ENCODE results near the gene PLS3.

The PLS3 gene

GRCh38 chrX:115609621-115610020 lies 48.6 kb downstream of the PLS3 start:
- Histone ChIP-seq H3K9me3 (ENCODE audit: severe bottlenecking) (no peaks in the 10 kb centered on the region), H3K4me3 (ENCODE audit: severe bottlenecking) (no peak overlapping the region), H3K27ac (ENCODE audit: poor library complexity, severe bottlenecking) (no peak overlapping the region), H3K4me1 (ENCODE audit: insufficient read depth, poor library complexity, severe bottlenecking) (peaks cover 3% of the 10 kb centered on the region), H3K27me3 (ENCODE audit: insufficient read depth, poor library complexity, severe bottlenecking) (no peaks in the 10 kb centered on the region), H3K36me3 (ENCODE audit: low read depth) (peaks cover 47% of the 10 kb centered on the region)
- no peak for DNase-seq (ENCODE audit: low spot score)
- ATAC-seq (ENCODE audit: low read depth), result no peak
- TF ChIP-seq CTCF (IDR thresholded peaks at IDR 0.05; ENCODE audit: poor library complexity, severe bottlenecking), result no peak

DNA sequence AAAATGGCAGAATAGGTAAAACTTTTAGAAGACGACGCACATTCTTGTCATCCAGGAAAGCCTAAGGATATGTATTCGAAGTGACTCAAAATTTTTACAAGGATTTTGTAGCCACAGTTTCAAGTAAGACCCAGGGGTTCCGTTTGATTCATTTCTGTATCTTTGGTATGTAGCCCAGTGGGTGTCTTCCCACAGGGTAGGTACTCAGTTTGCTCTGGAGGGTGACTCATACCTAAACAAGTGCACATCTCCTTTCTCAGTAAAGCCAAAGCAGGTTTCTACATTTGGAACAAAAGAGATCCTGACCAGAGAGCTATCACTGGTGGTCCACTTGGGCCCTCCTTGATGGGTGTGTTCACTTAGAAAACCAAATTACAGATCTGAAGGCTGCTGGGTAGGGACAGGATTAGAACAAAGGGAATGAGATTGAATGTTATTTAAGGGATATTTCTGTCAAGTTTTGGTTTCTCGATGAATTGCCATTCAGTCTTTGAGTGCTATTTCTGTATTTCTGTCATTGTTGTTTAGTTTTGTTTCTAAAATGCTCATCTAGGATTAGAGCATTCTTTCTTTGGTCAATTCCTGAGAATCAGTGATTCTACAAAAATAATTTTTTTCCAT lies 56.1 kb downstream of the PLS3 start:
- Histone ChIP-seq H3K27ac (ENCODE audit: poor library complexity, severe bottlenecking) (peak overlapping the region; percentile 76), H3K36me3 (ENCODE audit: low read depth) (peaks cover 38% of the 10 kb centered on the region), H3K4me1 (ENCODE audit: insufficient read depth, poor library complexity, severe bottlenecking) (peaks cover 29% of the 10 kb centered on the region), H3K9me3 (ENCODE audit: severe bottlenecking) (no peaks in the 10 kb centered on the region), H3K27me3 (ENCODE audit: insufficient read depth, poor library complexity, severe bottlenecking) (no peaks in the 10 kb centered on the region), H3K4me3 (ENCODE audit: severe bottlenecking) (no peak overlapping the region)
- no peak for TF ChIP-seq CTCF (IDR thresholded peaks at IDR 0.05; ENCODE audit: poor library complexity, severe bottlenecking)
- ATAC-seq (ENCODE audit: low read depth) (peak; percentile 95), DNase-seq (ENCODE audit: low spot score) (no peak)

DNA sequence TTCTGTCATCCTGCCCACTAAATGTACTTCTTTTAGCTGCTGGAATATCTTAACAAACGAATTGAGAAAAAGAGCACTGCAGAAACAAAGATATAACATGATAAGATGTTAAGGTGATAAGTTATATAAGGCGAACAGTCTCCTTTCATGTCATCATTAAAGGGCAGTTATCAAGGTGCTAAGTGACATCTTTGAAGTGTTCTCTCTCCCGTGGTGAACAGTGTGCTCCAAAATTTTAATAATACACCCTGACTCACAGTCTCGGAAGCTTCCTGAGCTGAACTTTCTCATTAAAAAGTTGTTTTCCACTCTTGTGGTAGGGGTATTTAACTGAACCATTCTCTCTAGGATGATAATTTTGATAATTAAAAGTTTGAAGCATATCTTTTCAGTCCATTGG lies 61.6 kb downstream of the PLS3 start:
- Histone ChIP-seq H3K4me1 (ENCODE audit: insufficient read depth, poor library complexity, severe bottlenecking) (peaks cover 4% of the 10 kb centered on the region), H3K4me3 (ENCODE audit: severe bottlenecking) (no peak overlapping the region), H3K27ac (ENCODE audit: poor library complexity, severe bottlenecking) (no peak overlapping the region), H3K9me3 (ENCODE audit: severe bottlenecking) (no peaks in the 10 kb centered on the region), H3K27me3 (ENCODE audit: insufficient read depth, poor library complexity, severe bottlenecking) (no peaks in the 10 kb centered on the region), H3K36me3 (ENCODE audit: low read depth) (peaks cover 35% of the 10 kb centered on the region)
- DNase-seq (ENCODE audit: low spot score) (no peak), ATAC-seq (ENCODE audit: low read depth) (no peak)
- TF ChIP-seq CTCF (IDR thresholded peaks at IDR 0.05; ENCODE audit: poor library complexity, severe bottlenecking), result no peak

DNA sequence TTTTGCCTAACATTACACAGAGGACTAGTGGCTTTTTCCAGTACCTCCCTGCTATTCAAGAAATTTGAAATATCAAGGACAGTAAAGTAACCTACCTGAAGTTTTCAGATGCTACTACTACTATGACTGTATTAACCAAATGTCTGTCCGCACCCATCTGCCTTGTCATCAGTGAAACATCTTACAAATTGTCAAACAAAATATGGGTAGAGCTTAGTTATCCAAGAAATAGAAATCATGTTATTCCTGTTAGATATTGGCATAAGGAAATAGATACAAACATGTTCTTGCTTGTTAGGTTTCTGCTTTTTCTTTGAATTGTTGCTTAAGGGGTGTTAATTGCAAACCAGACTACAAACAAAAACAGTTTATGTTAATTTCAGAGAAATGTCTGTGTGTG lies 63.9 kb downstream of the PLS3 start:
- H3K27ac ChIP-seq (ENCODE audit: poor library complexity, severe bottlenecking), result no peak overlapping the region
- ATAC-seq (ENCODE audit: low read depth), result no peak
- TF ChIP-seq CTCF (IDR thresholded peaks at IDR 0.05; ENCODE audit: poor library complexity, severe bottlenecking), result no peak

DNA sequence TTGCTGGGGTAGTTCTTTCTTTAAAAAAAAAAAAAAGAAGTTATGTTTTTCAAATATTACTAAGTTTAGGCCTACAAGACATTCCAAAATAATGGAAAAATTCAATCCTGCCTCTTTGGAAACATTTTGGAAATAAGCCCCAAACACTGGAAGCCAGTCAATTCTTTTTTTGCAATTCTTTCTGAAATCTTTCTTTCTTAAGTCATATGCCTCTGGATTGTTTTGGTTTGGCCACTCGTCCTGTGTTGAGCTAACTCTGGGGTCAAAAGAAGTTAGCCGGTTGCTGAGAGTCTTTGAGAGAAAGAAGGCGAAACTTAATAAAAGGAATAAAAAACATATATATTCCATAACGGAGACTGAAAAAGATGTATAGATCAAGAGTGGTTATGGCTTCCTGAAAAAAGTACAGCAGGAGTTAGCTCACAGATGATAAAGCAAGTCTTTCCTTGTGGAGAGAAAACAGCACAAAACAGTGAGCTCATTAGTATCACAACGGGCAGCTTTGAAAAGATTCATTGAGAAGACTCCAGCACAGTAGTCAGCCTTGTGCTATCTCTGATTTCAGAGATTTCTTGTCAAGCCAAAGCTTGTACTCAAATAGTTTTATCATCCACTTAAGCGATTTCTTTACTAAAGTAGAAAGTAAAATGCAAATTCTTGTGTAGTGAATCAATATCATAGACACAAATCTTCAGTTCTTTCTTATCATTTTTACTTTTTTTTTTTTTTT lies 64.8 kb downstream of the PLS3 start:
- Histone ChIP-seq H3K36me3 (ENCODE audit: low read depth) (peaks cover 48% of the 10 kb centered on the region), H3K9me3 (ENCODE audit: severe bottlenecking) (no peaks in the 10 kb centered on the region), H3K27me3 (ENCODE audit: insufficient read depth, poor library complexity, severe bottlenecking) (no peaks in the 10 kb centered on the region), H3K27ac (ENCODE audit: poor library complexity, severe bottlenecking) (no peak overlapping the region), H3K4me3 (ENCODE audit: severe bottlenecking) (no peak overlapping the region), H3K4me1 (ENCODE audit: insufficient read depth, poor library complexity, severe bottlenecking) (peaks cover 4% of the 10 kb centered on the region)
- DNase-seq (ENCODE audit: low spot score) (no peak), ATAC-seq (ENCODE audit: low read depth) (no peak)
- no peak for TF ChIP-seq CTCF (IDR thresholded peaks at IDR 0.05; ENCODE audit: poor library complexity, severe bottlenecking)

More for the DNA sequence above, 63.9 kb downstream of the PLS3 start:
- H3K4me1 ChIP-seq (ENCODE audit: insufficient read depth, poor library complexity, severe bottlenecking), result peaks cover 4% of the 10 kb centered on the region
- no peak overlapping the region for H3K4me3 ChIP-seq (ENCODE audit: severe bottlenecking)
- no peaks in the 10 kb centered on the region for H3K9me3 ChIP-seq (ENCODE audit: severe bottlenecking)
- DNase-seq (ENCODE audit: low spot score), result no peak
- H3K36me3 ChIP-seq (ENCODE audit: low read depth), result peaks cover 44% of the 10 kb centered on the region
- H3K27me3 ChIP-seq (ENCODE audit: insufficient read depth, poor library complexity, severe bottlenecking), result no peaks in the 10 kb centered on the region
